Fibroblast of villous mesenchyme (primary cell): ENCODE results near the gene LINC00237. TPM values are rescaled to one million over a fixed set of nuclear protein-coding genes. Genes with fewer than 3 reads are reported as not detected.

ENCODE experiments used
- DNase-seq: peaks from one replicate; pipeline ENCODE4 v3.0.0-alpha.2; 2010; ENCODE audit warnings: low read depth
- H3K4me3 ChIP-seq: 2 replicates; pipeline ENCODE4 v1.5.1; 2011; ENCODE audit warnings: low read depth, mild to moderate bottlenecking, low read length
- total RNA-seq: library from RNA; depleted of rRNA; stranded (reverse); fragments of >200 nt; gene quantifications from 2 replicates; pipeline ENCODE4 v1.2.3, GENCODE V29; 2012
- TF ChIP-seq, protein P1 (sequence below): IDR thresholded peaks from 2 replicates; pipeline ENCODE4 v1.5.1; 2012; ENCODE audit warnings: low read depth, mild to moderate bottlenecking, low read length; ENCODE audit not compliant: insufficient read depth

Gene LINC00237
- total RNA-seq, 1 donor: not detected

DNA sequence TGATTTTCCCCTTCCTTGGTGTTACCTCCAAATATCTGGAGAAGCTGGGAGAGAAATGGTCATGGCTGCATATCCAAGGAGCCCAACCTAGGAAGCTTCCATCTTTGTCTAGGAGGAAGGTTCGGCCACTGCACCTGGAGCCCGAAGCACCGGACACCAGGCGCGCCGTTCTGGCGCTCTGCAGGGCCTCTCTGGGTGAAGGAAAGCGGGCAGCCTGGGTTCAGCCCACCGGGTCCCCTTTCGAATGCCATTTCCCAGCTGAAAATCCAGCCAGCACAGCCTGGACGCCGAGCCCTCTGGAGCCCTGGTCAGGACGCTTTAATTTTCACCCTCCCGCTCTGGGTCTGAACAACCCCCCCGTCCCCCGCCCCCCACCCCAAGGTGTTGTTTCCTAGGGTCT is 1.2 kb downstream of the LINC00237 start:
- TF ChIP-seq, protein P1, sequence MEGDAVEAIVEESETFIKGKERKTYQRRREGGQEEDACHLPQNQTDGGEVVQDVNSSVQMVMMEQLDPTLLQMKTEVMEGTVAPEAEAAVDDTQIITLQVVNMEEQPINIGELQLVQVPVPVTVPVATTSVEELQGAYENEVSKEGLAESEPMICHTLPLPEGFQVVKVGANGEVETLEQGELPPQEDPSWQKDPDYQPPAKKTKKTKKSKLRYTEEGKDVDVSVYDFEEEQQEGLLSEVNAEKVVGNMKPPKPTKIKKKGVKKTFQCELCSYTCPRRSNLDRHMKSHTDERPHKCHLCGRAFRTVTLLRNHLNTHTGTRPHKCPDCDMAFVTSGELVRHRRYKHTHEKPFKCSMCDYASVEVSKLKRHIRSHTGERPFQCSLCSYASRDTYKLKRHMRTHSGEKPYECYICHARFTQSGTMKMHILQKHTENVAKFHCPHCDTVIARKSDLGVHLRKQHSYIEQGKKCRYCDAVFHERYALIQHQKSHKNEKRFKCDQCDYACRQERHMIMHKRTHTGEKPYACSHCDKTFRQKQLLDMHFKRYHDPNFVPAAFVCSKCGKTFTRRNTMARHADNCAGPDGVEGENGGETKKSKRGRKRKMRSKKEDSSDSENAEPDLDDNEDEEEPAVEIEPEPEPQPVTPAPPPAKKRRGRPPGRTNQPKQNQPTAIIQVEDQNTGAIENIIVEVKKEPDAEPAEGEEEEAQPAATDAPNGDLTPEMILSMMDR: no peak
- no peak for DNase-seq
- no peak overlapping the region for H3K4me3 ChIP-seq

DNA sequence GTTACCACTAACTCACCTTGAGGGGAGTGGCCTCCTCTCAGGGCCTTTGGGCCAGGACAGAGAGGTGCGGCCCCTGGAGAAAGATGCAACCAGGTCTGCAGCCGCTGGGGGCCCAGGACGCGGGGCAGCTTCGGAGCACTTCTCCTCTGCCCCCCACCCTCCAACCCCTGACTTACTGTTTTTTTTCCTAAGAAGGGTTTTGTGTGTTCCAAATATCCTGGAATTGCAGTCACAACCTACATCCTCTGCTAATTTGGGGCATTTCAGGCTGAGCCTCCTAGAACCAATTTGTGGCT is 1.7 kb downstream of the LINC00237 start:
- TF ChIP-seq, protein P1: no peak
- DNase-seq: no peak
- H3K4me3 ChIP-seq: no peak overlapping the region

DNA sequence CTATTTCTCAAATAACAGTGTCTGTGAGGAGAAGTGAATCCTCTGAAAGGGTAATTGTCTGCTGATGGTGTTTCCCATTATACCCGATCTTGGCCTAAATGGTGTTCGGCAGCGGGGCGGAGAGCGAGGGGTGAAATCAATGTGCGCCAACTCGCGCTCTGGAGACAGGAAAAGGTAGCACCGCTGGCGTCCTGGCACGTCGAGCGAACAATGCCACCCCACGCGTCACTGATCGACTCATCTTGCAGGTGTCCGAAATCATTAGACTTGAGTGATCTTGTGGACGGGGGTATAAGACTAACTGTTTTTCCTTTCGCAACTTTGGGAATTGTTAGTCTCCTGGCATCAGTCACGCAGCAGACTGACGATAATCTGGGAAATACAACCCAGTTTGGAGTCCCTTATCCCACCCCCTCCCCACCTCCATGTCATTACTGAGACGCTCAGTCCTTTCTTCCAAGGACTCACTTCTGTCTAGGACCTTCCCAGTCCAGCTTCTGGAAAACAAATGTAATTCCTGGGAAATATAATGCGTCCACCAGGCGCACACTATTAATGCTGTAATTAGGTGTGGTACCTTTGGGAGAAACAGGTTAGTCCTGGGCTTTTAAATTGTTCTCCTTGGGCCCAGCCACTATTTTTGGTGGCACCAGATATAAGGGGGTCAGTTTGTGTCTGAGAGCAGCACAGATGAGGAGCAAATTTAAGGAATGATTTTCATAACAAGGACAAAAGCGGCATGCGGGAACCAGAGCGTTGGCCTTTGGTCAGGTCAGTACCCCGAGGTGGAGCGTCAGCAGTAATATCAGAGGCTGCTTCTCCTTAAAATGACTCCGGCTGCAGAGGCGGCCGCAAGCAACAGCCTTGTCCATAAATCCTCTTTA is 2.3 kb downstream of the LINC00237 start:
- H3K4me3 ChIP-seq: no peak overlapping the region
- no peak for DNase-seq
- TF ChIP-seq, protein P1: no peak

DNA sequence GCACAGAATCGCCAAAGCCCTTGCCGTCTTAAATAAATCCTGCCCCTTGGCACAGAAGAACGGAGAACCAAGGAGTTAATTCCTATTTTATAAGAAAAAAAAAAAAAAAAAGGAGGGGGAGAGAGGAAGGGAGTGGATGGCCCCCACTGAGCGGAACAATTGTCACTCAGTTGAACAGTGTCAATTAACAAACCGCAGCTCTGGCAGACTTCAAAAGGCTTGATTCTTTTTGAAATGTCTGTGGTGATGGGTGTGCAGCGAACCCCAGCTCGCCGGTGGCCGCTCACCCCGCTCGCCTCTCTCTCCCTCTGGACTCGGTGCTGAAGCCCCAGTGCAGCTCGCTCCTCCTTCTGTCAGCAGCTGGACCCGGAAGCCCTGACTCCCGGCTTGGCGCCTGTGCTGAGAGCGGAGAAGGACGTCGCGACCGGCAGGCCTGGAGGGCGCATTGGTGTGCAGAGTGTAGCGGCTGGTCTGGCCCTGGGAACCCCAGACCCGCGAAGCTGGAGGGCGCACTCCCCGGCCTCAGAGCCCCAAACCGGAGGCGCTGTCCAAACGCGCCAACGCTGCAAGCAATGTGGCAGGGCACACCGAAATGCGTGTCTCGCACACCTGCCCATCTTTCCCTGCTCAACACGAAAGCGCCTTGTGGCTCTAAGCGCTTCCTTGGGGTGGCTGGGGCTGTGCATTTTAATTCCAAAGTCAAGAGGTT is 3.4 kb downstream of the LINC00237 start:
- H3K4me3 ChIP-seq: no peak overlapping the region
- TF ChIP-seq, protein P1: no peak
- DNase-seq: peak; percentile 11

DNA sequence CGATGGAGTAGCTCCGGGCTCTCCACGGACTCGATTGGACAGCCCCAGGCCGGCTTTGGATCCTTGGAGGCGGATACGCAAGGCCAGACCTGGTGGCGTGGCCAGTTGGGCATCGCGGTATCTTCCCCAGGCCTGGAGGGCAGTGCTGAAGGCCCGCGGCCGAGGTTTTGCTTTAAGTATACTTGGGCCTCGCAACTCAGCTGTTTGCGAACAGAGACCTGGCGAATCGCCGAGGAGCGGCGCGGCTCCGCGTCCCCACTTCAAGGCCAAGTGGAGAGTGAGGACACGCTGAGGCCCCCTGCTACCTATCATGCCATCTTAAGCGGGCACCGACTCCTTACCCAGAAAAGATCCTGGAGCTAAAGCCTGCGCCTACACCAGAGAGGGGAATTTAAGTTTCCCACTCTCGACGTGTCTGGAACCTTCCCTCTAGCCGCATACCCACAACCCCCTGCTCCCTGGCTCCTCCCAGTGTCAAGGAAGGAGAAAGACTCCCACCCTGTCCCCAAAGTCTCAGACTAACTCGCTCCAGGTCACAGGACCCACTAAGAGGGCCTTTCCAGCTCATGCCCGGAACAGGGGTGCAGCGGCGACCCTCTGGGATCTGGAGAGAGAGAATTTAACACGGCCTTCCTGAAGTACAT is 4.1 kb downstream of the LINC00237 start:
- DNase-seq: no peak

DNA sequence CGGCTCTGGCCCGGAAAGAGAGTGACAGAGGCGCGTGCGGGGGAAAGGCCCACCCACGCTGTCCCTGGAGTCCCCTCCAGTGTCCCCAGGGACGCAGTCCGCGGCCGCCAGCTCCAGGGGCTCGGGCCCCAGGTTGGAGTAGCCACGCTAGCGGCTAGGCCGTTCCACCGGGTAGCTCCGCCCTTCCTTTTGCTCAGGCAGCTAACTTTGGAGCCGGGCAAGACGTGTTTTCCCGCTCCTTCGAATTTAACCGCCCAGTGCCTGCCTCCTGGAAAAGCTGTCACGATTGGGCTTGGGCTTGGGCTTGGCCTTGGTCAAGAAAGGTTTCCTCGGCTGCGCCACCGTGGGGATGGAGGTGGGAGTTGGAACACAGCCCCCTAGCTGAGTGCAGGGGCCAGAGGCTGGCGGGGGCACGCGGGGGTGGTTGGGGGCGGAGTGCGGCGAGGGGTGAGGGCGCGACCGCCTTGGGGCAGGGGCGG is 4.7 kb downstream of the LINC00237 start:
- no peak overlapping the region for H3K4me3 ChIP-seq
- no peak for DNase-seq
- TF ChIP-seq, protein P1: no peak

More for the DNA sequence above, 4.1 kb downstream of the LINC00237 start:
- TF ChIP-seq, protein P1: no peak
- H3K4me3 ChIP-seq: peak overlapping the region; percentile 6
